ENCODE data around the gene CASQ1. TPM values are rescaled to one million over a fixed set of nuclear protein-coding genes. Genes with fewer than 3 reads are reported as not detected.
A peak's percentile ranks its signal among the peaks of the same experiment; 100 is the strongest.

CASQ1 gene
- total and polyA plus RNA-seq, 4 experiments from 2014 or later = not detected

GRCh38 chr1:160168016-160168415 is 22.4 kb upstream of the CASQ1 start:
- Mint-ChIP-seq H3K4me1 (peaks cover 0 to 10% (median 5%) of the 10 kb centered on the region in 4 donors), H3K9me3 (no peaks in the 10 kb centered on the region), H3K4me3 (no peak overlapping the region), H3K27ac (no peak overlapping the region), H3K27me3 (peaks cover 17 to 35% of the 10 kb centered on the region in 2 donors), H3K36me3 (no peaks in the 10 kb centered on the region)
- intact Hi-C loops (cut with micrococcal nuclease) = no loop called here
- H3K27me3 ChIP-seq (ENCODE audit: insufficient read depth, low read length) = no peaks in the 10 kb centered on the region
- no peak overlapping the region for H3K27ac ChIP-seq (ENCODE audit: low read depth, low read length)
- H3K4me3 ChIP-seq (ENCODE audit: low read length in 2 of 2) = no peak overlapping the region
- ChIA-PET CTCF (ENCODE audit: partially characterized antibody) (no interaction called here), POLR2A (ENCODE audit: partially characterized antibody) (no interaction called here)
- no peak for DNase-seq
- H3K36me3 ChIP-seq (ENCODE audit: insufficient read depth, low read length) = no peaks in the 10 kb centered on the region
- no peaks in the 10 kb centered on the region for H3K4me1 ChIP-seq (ENCODE audit: insufficient read depth, low read length)
- no peaks in the 10 kb centered on the region for H3K9me3 ChIP-seq (ENCODE audit: control insufficient read depth in 1 of 2, low read length in 2 of 2)

GRCh38 chr1:160168609-160169369 is 21.6 kb upstream of the CASQ1 start:
- H3K4me3 ChIP-seq (ENCODE audit: low read length in 2 of 2) = no peak overlapping the region
- H3K4me1 ChIP-seq (ENCODE audit: insufficient read depth, low read length) = no peaks in the 10 kb centered on the region
- no peak overlapping the region for H3K27ac ChIP-seq (ENCODE audit: low read depth, low read length)
- no peaks in the 10 kb centered on the region for H3K9me3 ChIP-seq (ENCODE audit: control insufficient read depth in 1 of 2, low read length in 2 of 2)
- no peaks in the 10 kb centered on the region for H3K36me3 Mint-ChIP-seq
- ChIA-PET POLR2A (ENCODE audit: partially characterized antibody) (no interaction called here), CTCF (ENCODE audit: partially characterized antibody) (no interaction called here)
- intact Hi-C loops (cut with micrococcal nuclease) = no loop called here
- H3K4me3 Mint-ChIP-seq = no peak overlapping the region
- H3K27me3 Mint-ChIP-seq = peaks cover 21 to 35% of the 10 kb centered on the region in 2 donors
- H3K4me1 Mint-ChIP-seq = peaks cover 0 to 14% (median 9%) of the 10 kb centered on the region in 4 donors
- H3K27ac Mint-ChIP-seq = no peak overlapping the region
- no peaks in the 10 kb centered on the region for H3K36me3 ChIP-seq (ENCODE audit: insufficient read depth, low read length)
- H3K27me3 ChIP-seq (ENCODE audit: insufficient read depth, low read length) = no peaks in the 10 kb centered on the region
- H3K9me3 Mint-ChIP-seq = no peaks in the 10 kb centered on the region
- no peak for DNase-seq

- intact Hi-C loops (cut with micrococcal nuclease) = no loop called here
- Mint-ChIP-seq H3K4me1 (peaks cover 0 to 14% (median 9%) of the 10 kb centered on the region in 4 donors), H3K27ac (peak overlapping the region in 1 of 7 donors; percentile 49), H3K4me3 (no peak overlapping the region), H3K9me3 (no peaks in the 10 kb centered on the region), H3K27me3 (peaks cover 19 to 28% of the 10 kb centered on the region in 2 donors), H3K36me3 (no peaks in the 10 kb centered on the region)
- Histone ChIP-seq H3K4me1 (ENCODE audit: insufficient read depth, low read length) (no peaks in the 10 kb centered on the region), H3K27ac (ENCODE audit: low read depth, low read length) (no peak overlapping the region), H3K27me3 (ENCODE audit: insufficient read depth, low read length) (no peaks in the 10 kb centered on the region), H3K9me3 (ENCODE audit: control insufficient read depth in 1 of 2, low read length in 2 of 2) (no peaks in the 10 kb centered on the region), H3K36me3 (ENCODE audit: insufficient read depth, low read length) (no peaks in the 10 kb centered on the region), H3K4me3 (ENCODE audit: low read length in 2 of 2) (no peak overlapping the region)
- ChIA-PET POLR2A (ENCODE audit: partially characterized antibody) (no interaction called here), CTCF (ENCODE audit: partially characterized antibody) (no interaction called here)
- DNase-seq = no peak
Measured at GRCh38 chr1:160169553-160170399, 20.6 kb upstream of the CASQ1 start.

- no peak for DNase-seq
- Mint-ChIP-seq H3K27me3 (peaks cover 17 to 24% of the 10 kb centered on the region in 2 donors), H3K27ac (no peak overlapping the region), H3K4me3 (no peak overlapping the region), H3K36me3 (no peaks in the 10 kb centered on the region), H3K9me3 (no peaks in the 10 kb centered on the region), H3K4me1 (peaks cover 0 to 14% (median 9%) of the 10 kb centered on the region in 4 donors)
- Histone ChIP-seq H3K4me1 (ENCODE audit: insufficient read depth, low read length) (no peaks in the 10 kb centered on the region), H3K27ac (ENCODE audit: low read depth, low read length) (no peak overlapping the region), H3K9me3 (ENCODE audit: control insufficient read depth in 1 of 2, low read length in 2 of 2) (no peaks in the 10 kb centered on the region), H3K27me3 (ENCODE audit: insufficient read depth, low read length) (no peaks in the 10 kb centered on the region), H3K4me3 (ENCODE audit: low read length in 2 of 2) (no peak overlapping the region), H3K36me3 (ENCODE audit: insufficient read depth, low read length) (no peaks in the 10 kb centered on the region)
- POLR2A ChIA-PET (ENCODE audit: partially characterized antibody) = no interaction called here
- intact Hi-C loops (cut with micrococcal nuclease) = no loop called here
- CTCF ChIA-PET (ENCODE audit: partially characterized antibody) = no interaction called here
Measured at GRCh38 chr1:160171354-160171753, 19.0 kb upstream of the CASQ1 start.

GRCh38 chr1:160171980-160172379 is 18.4 kb upstream of the CASQ1 start:
- no peak overlapping the region for H3K27ac ChIP-seq (ENCODE audit: low read depth, low read length)
- Mint-ChIP-seq H3K9me3 (no peaks in the 10 kb centered on the region), H3K27me3 (peaks cover 17 to 21% of the 10 kb centered on the region in 2 donors), H3K4me1 (peaks cover 0 to 18% (median 9%) of the 10 kb centered on the region in 4 donors), H3K4me3 (peak overlapping the region in 1 of 8 donors; percentile 49), H3K27ac (no peak overlapping the region), H3K36me3 (no peaks in the 10 kb centered on the region)
- no peaks in the 10 kb centered on the region for H3K27me3 ChIP-seq (ENCODE audit: insufficient read depth, low read length)
- ChIA-PET POLR2A (ENCODE audit: partially characterized antibody) (no interaction called here), CTCF (ENCODE audit: partially characterized antibody) (no interaction called here)
- no peak overlapping the region for H3K4me3 ChIP-seq (ENCODE audit: low read length in 2 of 2)
- intact Hi-C loops (cut with micrococcal nuclease) = no loop called here
- H3K36me3 ChIP-seq (ENCODE audit: insufficient read depth, low read length) = no peaks in the 10 kb centered on the region
- H3K4me1 ChIP-seq (ENCODE audit: insufficient read depth, low read length) = no peaks in the 10 kb centered on the region
- no peak for DNase-seq
- H3K9me3 ChIP-seq (ENCODE audit: control insufficient read depth in 1 of 2, low read length in 2 of 2) = no peaks in the 10 kb centered on the region

GRCh38 chr1:160177231-160177630 is 13.1 kb upstream of the CASQ1 start:
- Mint-ChIP-seq H3K4me1 (peaks cover 0 to 10% (median 4%) of the 10 kb centered on the region in 4 donors), H3K36me3 (no peaks in the 10 kb centered on the region), H3K27me3 (peaks cover 12 to 15% of the 10 kb centered on the region in 2 donors), H3K27ac (no peak overlapping the region), H3K4me3 (no peak overlapping the region), H3K9me3 (no peaks in the 10 kb centered on the region)
- H3K27ac ChIP-seq (ENCODE audit: low read depth, low read length) = no peak overlapping the region
- POLR2A ChIA-PET (ENCODE audit: partially characterized antibody) = no interaction called here
- H3K4me1 ChIP-seq (ENCODE audit: insufficient read depth, low read length) = no peaks in the 10 kb centered on the region
- H3K4me3 ChIP-seq (ENCODE audit: low read length in 2 of 2) = no peak overlapping the region
- intact Hi-C loops (cut with micrococcal nuclease) = no loop called here
- DNase-seq = no peak
- H3K27me3 ChIP-seq (ENCODE audit: insufficient read depth, low read length) = no peaks in the 10 kb centered on the region
- no peaks in the 10 kb centered on the region for H3K9me3 ChIP-seq (ENCODE audit: control insufficient read depth in 1 of 2, low read length in 2 of 2)
- no peaks in the 10 kb centered on the region for H3K36me3 ChIP-seq (ENCODE audit: insufficient read depth, low read length)
- CTCF ChIA-PET (ENCODE audit: partially characterized antibody) = no interaction called here

- peaks cover 10 to 12% of the 10 kb centered on the region in 2 donors for H3K27me3 Mint-ChIP-seq
- no peaks in the 10 kb centered on the region for H3K9me3 ChIP-seq (ENCODE audit: control insufficient read depth in 1 of 2, low read length in 2 of 2)
- intact Hi-C loops (cut with micrococcal nuclease) = no loop called here
- no peaks in the 10 kb centered on the region for H3K36me3 ChIP-seq (ENCODE audit: insufficient read depth, low read length)
- H3K4me1 ChIP-seq (ENCODE audit: insufficient read depth, low read length) = no peaks in the 10 kb centered on the region
- H3K36me3 Mint-ChIP-seq = no peaks in the 10 kb centered on the region
- no peak overlapping the region for H3K27ac ChIP-seq (ENCODE audit: low read depth, low read length)
- H3K4me3 ChIP-seq (ENCODE audit: low read length in 2 of 2) = no peak overlapping the region
- H3K4me1 Mint-ChIP-seq = peaks cover 0 to 10% (median 4%) of the 10 kb centered on the region in 4 donors
- no peaks in the 10 kb centered on the region for H3K9me3 Mint-ChIP-seq
- peak overlapping the region in 1 of 7 donors; percentile 33 for H3K27ac Mint-ChIP-seq
- CTCF ChIA-PET (ENCODE audit: partially characterized antibody) = no interaction called here
- DNase-seq = no peak
- no peak overlapping the region for H3K4me3 Mint-ChIP-seq
- no peaks in the 10 kb centered on the region for H3K27me3 ChIP-seq (ENCODE audit: insufficient read depth, low read length)
- POLR2A ChIA-PET (ENCODE audit: partially characterized antibody) = no interaction called here
Measured at GRCh38 chr1:160177667-160178066, 12.7 kb upstream of the CASQ1 start.

Data from CD4-positive, alpha-beta memory T cell (primary cell).